Measurements from ENCODE around the gene C1QTNF8.

DNA sequence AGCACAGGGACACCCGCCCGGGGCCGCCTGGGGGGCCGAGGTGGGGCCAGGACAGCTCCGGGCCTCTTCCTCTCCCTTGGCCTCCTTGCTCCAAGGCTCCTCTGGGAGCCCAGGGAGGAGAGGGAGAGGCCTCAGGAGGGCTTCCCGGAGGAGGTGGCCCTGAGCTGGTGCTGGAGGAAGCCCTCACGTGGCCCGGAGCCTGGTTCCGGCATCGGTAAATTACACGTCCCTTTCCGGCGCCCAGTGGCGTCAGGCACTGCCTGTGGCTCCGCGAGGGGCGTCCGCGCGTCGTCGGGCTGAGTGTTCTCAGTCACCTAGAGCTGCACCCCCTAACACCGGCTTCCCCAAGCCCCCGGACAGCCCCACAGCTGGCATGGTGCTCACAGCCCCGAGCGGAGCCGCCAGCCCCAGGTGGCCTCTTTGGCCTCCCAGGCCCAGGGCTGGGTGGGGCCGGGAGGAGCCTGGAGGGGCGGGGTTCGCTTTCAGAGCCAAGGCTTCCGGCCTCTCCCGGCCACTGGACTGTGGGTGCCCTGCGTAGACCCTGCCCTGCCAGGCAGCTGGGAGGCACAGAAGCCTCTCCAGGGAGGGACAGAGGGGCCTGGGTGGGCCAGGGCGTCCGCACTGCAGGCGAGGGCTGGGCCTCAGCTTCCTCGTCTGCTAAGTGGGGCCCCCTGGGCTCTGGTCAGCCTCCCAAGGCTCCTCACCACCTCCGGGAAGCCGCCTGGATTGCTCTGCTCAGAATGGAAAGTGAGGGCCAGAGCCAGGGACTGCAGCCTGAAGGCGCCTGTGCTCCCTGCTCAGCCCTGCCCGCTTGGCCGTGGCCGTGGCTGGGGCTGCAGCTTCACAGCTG, 51.4 kb downstream of the C1QTNF8 start:
- TF ChIP-seq, protein P1, sequence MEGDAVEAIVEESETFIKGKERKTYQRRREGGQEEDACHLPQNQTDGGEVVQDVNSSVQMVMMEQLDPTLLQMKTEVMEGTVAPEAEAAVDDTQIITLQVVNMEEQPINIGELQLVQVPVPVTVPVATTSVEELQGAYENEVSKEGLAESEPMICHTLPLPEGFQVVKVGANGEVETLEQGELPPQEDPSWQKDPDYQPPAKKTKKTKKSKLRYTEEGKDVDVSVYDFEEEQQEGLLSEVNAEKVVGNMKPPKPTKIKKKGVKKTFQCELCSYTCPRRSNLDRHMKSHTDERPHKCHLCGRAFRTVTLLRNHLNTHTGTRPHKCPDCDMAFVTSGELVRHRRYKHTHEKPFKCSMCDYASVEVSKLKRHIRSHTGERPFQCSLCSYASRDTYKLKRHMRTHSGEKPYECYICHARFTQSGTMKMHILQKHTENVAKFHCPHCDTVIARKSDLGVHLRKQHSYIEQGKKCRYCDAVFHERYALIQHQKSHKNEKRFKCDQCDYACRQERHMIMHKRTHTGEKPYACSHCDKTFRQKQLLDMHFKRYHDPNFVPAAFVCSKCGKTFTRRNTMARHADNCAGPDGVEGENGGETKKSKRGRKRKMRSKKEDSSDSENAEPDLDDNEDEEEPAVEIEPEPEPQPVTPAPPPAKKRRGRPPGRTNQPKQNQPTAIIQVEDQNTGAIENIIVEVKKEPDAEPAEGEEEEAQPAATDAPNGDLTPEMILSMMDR (IDR thresholded peaks at IDR 0.05; ENCODE audit: borderline replicate concordance, extremely low read depth, low read length, poor library complexity, severe bottlenecking) = no peak
- no peak for TF ChIP-seq EZH2 (IDR thresholded peaks at IDR 0.05; ENCODE audit: borderline replicate concordance, low read depth, low read length, severe bottlenecking)

Data from DND-41 (cell line).